OCI-LY7 (cell line): Measurements from ENCODE around the gene AXIN1. TPM values are rescaled to one million over a fixed set of nuclear protein-coding genes. Genes with fewer than 3 reads are reported as not detected.
"Not testable (repeated sequence)": the region's sequence is repeated elsewhere in the genome, so short reads cannot be mapped to it uniquely, and the experiment has no call there.

Experiments
- BruUV-seq: library from RNA; stranded (reverse); fragments of 400-500 nt; replicated peaks from 2 replicates; lab custom pipeline; 2021; lab: Mats Ljungman, UMichigan
- CTCF ChIA-PET: fragments of 300-600 bp; sonication (Branson Sonifier 250); formaldehyde crosslinking; loops from one replicate; lab custom pipeline; 2022; ENCODE audit warnings: antibody characterized with exemption; ENCODE audit not compliant: unreplicated experiment; lab: Charles Lee
- POLR2A ChIA-PET: fragments of 300-600 bp; sonication (Branson Sonifier 250); formaldehyde crosslinking; loops from one replicate; lab custom pipeline; 2022; ENCODE audit warnings: antibody characterized with exemption; lab: Charles Lee
- DNase-seq: peaks from one replicate; pipeline ENCODE4 v3.0.0-alpha.2; 2015; ENCODE audit warnings: low spot score
- H2AFZ ChIP-seq: fragments of 200-600 bp; sonication (generic), shearing (Covaris generic); 2 replicates; pipeline ENCODE4 v1.6.1; 2014; ENCODE audit warnings: mild to moderate bottlenecking, antibody characterized with exemption, low read length, moderate library complexity
- H3K27ac ChIP-seq: fragments of 200-600 bp; sonication (generic); 2 replicates; pipeline ENCODE4 v1.5.1; 2014; ENCODE audit warnings: mixed run types, low read depth, mild to moderate bottlenecking, moderate library complexity, low read length, inconsistent platforms; ENCODE audit not compliant: poor library complexity, severe bottlenecking
- H3K36me3 ChIP-seq: fragments of 200-600 bp; sonication (generic); 2 replicates; pipeline ENCODE4 v1.6.1; 2014; ENCODE audit warnings: mild to moderate bottlenecking, antibody characterized with exemption, low read length, moderate library complexity, mixed read lengths; ENCODE audit not compliant: insufficient read depth
- H3K4me1 ChIP-seq: fragments of 200-600 bp; sonication (generic); 2 replicates; pipeline ENCODE4 v1.5.1; 2014; ENCODE audit warnings: mild to moderate bottlenecking, low read length; ENCODE audit not compliant: insufficient read depth, poor library complexity, severe bottlenecking
- H3K4me2 ChIP-seq: fragments of 200-600 bp; sonication (generic); 2 replicates; pipeline ENCODE4 v1.6.1; 2014; ENCODE audit warnings: mild to moderate bottlenecking, low read length
- H3K4me3 ChIP-seq: fragments of 200-600 bp; sonication (generic); 2 replicates; pipeline ENCODE4 v1.5.1; 2014; ENCODE audit warnings: mild to moderate bottlenecking, low read depth, low read length; ENCODE audit not compliant: poor library complexity, severe bottlenecking
- H3K79me2 ChIP-seq: fragments of 200-600 bp; sonication (generic); 2 replicates; pipeline ENCODE4 v1.6.1; 2016; ENCODE audit warnings: low read depth, mild to moderate bottlenecking, low read length, moderate library complexity, mixed read lengths; ENCODE audit not compliant: insufficient read depth
- H3K9me2 ChIP-seq: fragments of 200-600 bp; sonication (generic); 2 replicates; pipeline ENCODE4 v1.6.1; 2016; ENCODE audit warnings: mild to moderate bottlenecking, low read length, mixed read lengths; ENCODE audit not compliant: insufficient read depth
- H3K9me3 ChIP-seq: fragments of 200-600 bp; sonication (generic); 2 replicates; pipeline ENCODE4 v1.6.1; 2014; ENCODE audit warnings: mild to moderate bottlenecking, mixed run types, low read length, mixed read lengths
- H4K20me1 ChIP-seq: fragments of 200-600 bp; sonication (generic); 2 replicates; pipeline ENCODE4 v1.6.1; 2014; ENCODE audit warnings: mild to moderate bottlenecking, antibody characterized with exemption, low read length, moderate library complexity, mixed read lengths; ENCODE audit not compliant: insufficient read depth
- CTCF ChIP-seq: fragments of 200-600 bp; sonication (generic); conservative IDR thresholded peaks from 2 replicates; pipeline ENCODE4 v1.5.1; 2014; ENCODE audit warnings: mild to moderate bottlenecking, antibody characterized with exemption, low read length, moderate library complexity, mixed read lengths
- EZH2phosphoT487 ChIP-seq: fragments of 200-600 bp; sonication (generic); IDR thresholded peaks from 2 replicates; pipeline ENCODE4 v1.6.1; 2018; ENCODE audit warnings: low read depth, borderline replicate concordance, mild to moderate bottlenecking, mixed run types, antibody characterized with exemption, low read length, moderate library complexity, mixed read lengths
- intact Hi-C: fragments of 100-400 bp; cut with micrococcal nuclease; formaldehyde crosslinking; loops from one replicate; pipeline ENCODE4 v1.10.0; 2022; ENCODE audit not compliant: unreplicated experiment
- total RNA-seq, 2 experiments: library from RNA; depleted of rRNA in 1 of 2; stranded (reverse); fragments of >200 nt in 1 of 2; shearing (Covaris generic) in 1 of 2; gene quantifications; 2 replicates each; pipeline ENCODE4 v1.2.3, GENCODE V29; 2014 to 2022

Gene AXIN1
- total RNA-seq, 2 experiments from 2014 or later, result 29.0 to 30.3 TPM

- TF ChIP-seq EZH2phosphoT487, result no peak
- no peak for TF ChIP-seq CTCF
- H4K20me1 ChIP-seq, result no peaks in the 10 kb centered on the region
- peaks cover 9% of the 10 kb centered on the region for H3K4me1 ChIP-seq
- H3K79me2 ChIP-seq, result no peaks in the 10 kb centered on the region
- peaks cover 22% of the 10 kb centered on the region; the same call in 1 of the 2 replicates for H3K36me3 ChIP-seq
- H3K4me2 ChIP-seq, result no peak overlapping the region
- BruUV-seq, result no TSS peak
- H2AFZ ChIP-seq, result no peak overlapping the region
- CTCF ChIA-PET, result no interaction called here
- H3K27ac ChIP-seq, result no peak overlapping the region
- POLR2A ChIA-PET, result no interaction called here
- H3K4me3 ChIP-seq, result no peak overlapping the region
- intact Hi-C loops, result no loop called here
- DNase-seq, result no peak
- H3K9me2 ChIP-seq, result no peaks in the 10 kb centered on the region
- no peaks in the 10 kb centered on the region for H3K9me3 ChIP-seq
Measured at GRCh38 chr16:379183-379960, 26.8 kb upstream of the AXIN1 start.

- H3K9me2 ChIP-seq, result no peaks in the 10 kb centered on the region
- H2AFZ ChIP-seq, result no peak overlapping the region
- peaks cover 24% of the 10 kb centered on the region; the same call in 1 of the 2 replicates for H3K36me3 ChIP-seq
- peaks cover 4% of the 10 kb centered on the region for H3K4me1 ChIP-seq
- DNase-seq, result no peak
- H3K4me3 ChIP-seq, result no peak overlapping the region
- ChIA-PET CTCF (no interaction called here), POLR2A (no interaction called here)
- intact Hi-C loops, result no loop called here
- no TSS peak for BruUV-seq
- TF ChIP-seq CTCF (no peak), EZH2phosphoT487 (no peak)
- H4K20me1 ChIP-seq, result no peaks in the 10 kb centered on the region
- no peaks in the 10 kb centered on the region for H3K79me2 ChIP-seq
- no peak overlapping the region for H3K27ac ChIP-seq
- H3K4me2 ChIP-seq, result no peak overlapping the region
- no peaks in the 10 kb centered on the region for H3K9me3 ChIP-seq
Measured at GRCh38 chr16:378821-379182, 26.3 kb upstream of the AXIN1 start.

- CTCF ChIA-PET, intact Hi-C loops, H3K4me3 ChIP-seq, H2AFZ ChIP-seq, DNase-seq, H3K4me1 ChIP-seq, H3K27ac ChIP-seq, POLR2A ChIA-PET, BruUV-seq, H3K4me2 ChIP-seq, H4K20me1 ChIP-seq, H3K9me3 ChIP-seq, H3K79me2 ChIP-seq, H3K9me2 ChIP-seq: not testable (repeated sequence)
- H3K36me3 ChIP-seq, result peaks cover 30% of the 10 kb centered on the region; the same call in 1 of the 2 replicates
Measured at GRCh38 chr16:378113-378820, 25.7 kb upstream of the AXIN1 start.
